ENCODE measurements around the gene RHOBTB1.

GRCh38 chr10:60965696-60966095 lies 21.7 kb upstream of the RHOBTB1 start:
- TF ChIP-seq POLR2AphosphoS5 (IDR thresholded peaks at IDR 0.05; ENCODE audit: low read depth, low read length) (no peak), SIN3A (IDR thresholded peaks at IDR 0.05; ENCODE audit: borderline replicate concordance, insufficient read depth, low read length) (no peak), REST (IDR thresholded peaks at IDR 0.05; ENCODE audit: insufficient read depth in 1 of 2, low read depth in 2 of 2, low read length in 2 of 2) (no peak), TAF1 (IDR thresholded peaks at IDR 0.05; ENCODE audit: borderline replicate concordance, insufficient read depth, low read length) (no peak), FOXP2 (optimal IDR thresholded peaks at IDR 0.05; ENCODE audit: borderline replicate concordance, extremely low read depth, extremely low read length, insufficient read depth) (no peak)
